Neural progenitor cell (in vitro differentiated cells): Measurements from ENCODE around the gene INHBB.

Source experiments
- EZH2 ChIP-seq: fragments of 200-600 bp; sonication (generic); IDR thresholded peaks from 2 replicates; pipeline ENCODE4 v1.6.1; 2017; ENCODE audit warnings: antibody characterized with exemption, mild to moderate bottlenecking, moderate library complexity
- TF ChIP-seq, protein P1 (sequence below): fragments of 200-600 bp; sonication (generic); IDR thresholded peaks from 2 replicates; pipeline ENCODE4 v1.5.1; 2017; ENCODE audit warnings: antibody characterized with exemption, mild to moderate bottlenecking

DNA sequence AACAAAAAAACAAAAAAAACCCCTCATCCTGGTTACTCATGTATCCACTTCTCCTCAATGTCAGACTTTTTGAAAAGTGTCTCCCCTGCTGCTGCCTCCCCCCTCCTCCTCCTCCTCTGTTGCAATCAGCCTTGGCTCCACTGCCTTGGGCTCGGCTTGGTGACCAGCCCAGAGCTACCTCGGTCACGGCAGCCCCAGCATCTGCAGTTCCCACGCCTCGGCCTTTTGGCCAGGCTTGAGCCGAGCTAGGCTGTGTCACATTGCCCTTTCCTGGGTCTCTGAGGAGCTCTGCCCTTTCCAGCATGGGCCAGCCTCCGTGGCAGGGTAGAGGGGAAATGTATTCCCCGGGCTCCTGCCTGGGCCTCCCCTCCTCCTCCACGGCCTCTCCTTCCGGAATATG lies 22.7 kb upstream of the INHBB start:
- TF ChIP-seq, protein P1, sequence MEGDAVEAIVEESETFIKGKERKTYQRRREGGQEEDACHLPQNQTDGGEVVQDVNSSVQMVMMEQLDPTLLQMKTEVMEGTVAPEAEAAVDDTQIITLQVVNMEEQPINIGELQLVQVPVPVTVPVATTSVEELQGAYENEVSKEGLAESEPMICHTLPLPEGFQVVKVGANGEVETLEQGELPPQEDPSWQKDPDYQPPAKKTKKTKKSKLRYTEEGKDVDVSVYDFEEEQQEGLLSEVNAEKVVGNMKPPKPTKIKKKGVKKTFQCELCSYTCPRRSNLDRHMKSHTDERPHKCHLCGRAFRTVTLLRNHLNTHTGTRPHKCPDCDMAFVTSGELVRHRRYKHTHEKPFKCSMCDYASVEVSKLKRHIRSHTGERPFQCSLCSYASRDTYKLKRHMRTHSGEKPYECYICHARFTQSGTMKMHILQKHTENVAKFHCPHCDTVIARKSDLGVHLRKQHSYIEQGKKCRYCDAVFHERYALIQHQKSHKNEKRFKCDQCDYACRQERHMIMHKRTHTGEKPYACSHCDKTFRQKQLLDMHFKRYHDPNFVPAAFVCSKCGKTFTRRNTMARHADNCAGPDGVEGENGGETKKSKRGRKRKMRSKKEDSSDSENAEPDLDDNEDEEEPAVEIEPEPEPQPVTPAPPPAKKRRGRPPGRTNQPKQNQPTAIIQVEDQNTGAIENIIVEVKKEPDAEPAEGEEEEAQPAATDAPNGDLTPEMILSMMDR, result no peak
- TF ChIP-seq EZH2, result no peak
